ENCODE data around the gene LARGE1.

LARGE1 gene

GRCh38 chr22:33539902-33540751 is 380.1 kb downstream of the LARGE1 start:
- no peak for DNase-seq

- DNase-seq, result no peak
Measured at GRCh38 chr22:33539202-33539901, 380.9 kb downstream of the LARGE1 start.

GRCh38 chr22:33538277-33538885 is 381.9 kb downstream of the LARGE1 start:
- DNase-seq, result no peak

GRCh38 chr22:33537059-33537458 is 383.2 kb downstream of the LARGE1 start:
- DNase-seq, result no peak

- no peak for DNase-seq
Measured at GRCh38 chr22:33535937-33536875, 384.1 kb downstream of the LARGE1 start.

- no peak for DNase-seq
Measured at GRCh38 chr22:33529424-33530113, 390.7 kb downstream of the LARGE1 start.

GRCh38 chr22:33528183-33528582 is 392.1 kb downstream of the LARGE1 start:
- DNase-seq, result no peak

GRCh38 chr22:33526434-33527107 is 393.7 kb downstream of the LARGE1 start:
- DNase-seq, result no peak

- no peak for DNase-seq
Measured at GRCh38 chr22:33524511-33525260, 395.6 kb downstream of the LARGE1 start.

- DNase-seq, result no peak
Measured at GRCh38 chr22:33521879-33522665, 398.2 kb downstream of the LARGE1 start.

- no peak for DNase-seq
Measured at GRCh38 chr22:33520904-33521780, 399.1 kb downstream of the LARGE1 start.

GRCh38 chr22:33519974-33520903 is 400.0 kb downstream of the LARGE1 start:
- DNase-seq, result no peak

- no peak for DNase-seq
Measured at GRCh38 chr22:33519071-33519973, 401.0 kb downstream of the LARGE1 start.

GRCh38 chr22:33518405-33518804 is 401.9 kb downstream of the LARGE1 start:
- DNase-seq, result no peak

GRCh38 chr22:33515795-33516194 is 404.5 kb downstream of the LARGE1 start:
- no peak for DNase-seq

Measured in activated CD8-positive, alpha-beta memory T cell treated with anti-CD3 and anti-CD28 coated beads, Interleukin-2, amount 50 U/mL, for 4 hours (primary cell).